A673 (cell line): ENCODE data around the gene PRSS3.

Source experiments
- CTCF ChIP-seq: fragments of 300-800, 200-600 bp; sonication (generic); conservative IDR thresholded peaks from 2 replicates; pipeline ENCODE4 v1.5.1; 2017; ENCODE audit warnings: low read depth, mild to moderate bottlenecking, antibody characterized with exemption, low read length, moderate library complexity, mixed read lengths
- EZH2 ChIP-seq: fragments of 200-600 bp; sonication (generic); IDR thresholded peaks from 2 replicates; pipeline ENCODE4 v1.6.1; 2017; ENCODE audit warnings: borderline replicate concordance, low read depth, mild to moderate bottlenecking, mixed read lengths, antibody characterized with exemption, low read length; ENCODE audit not compliant: poor library complexity, severe bottlenecking

- TF ChIP-seq CTCF (no peak), EZH2 (no peak)
Measured at GRCh38 chr9:33776578-33776977, 18.8 kb upstream of the PRSS3 start.
